IMR-90 (cell line): ENCODE measurements around the gene ACTN2. TPM values are rescaled to one million over a fixed set of nuclear protein-coding genes. Genes with fewer than 3 reads are reported as not detected.

ENCODE experiments used
- ATAC-seq: fragments of 200-7000 bp; cut with Tn5 transposase; 2 replicates; pipeline ENCODE4 v1.9.1; 2020; ENCODE audit warnings: low read depth, mild to moderate bottlenecking, moderate library complexity
- BruUV-seq: library from RNA; stranded (reverse); fragments of 400-500 nt; replicated peaks from 2 replicates; lab custom pipeline; 2021; lab: Mats Ljungman, UMichigan
- CTCF ChIA-PET: fragments of 300-600 bp; formaldehyde crosslinking; extraction: SDS; loops from one replicate; lab custom pipeline; 2021; ENCODE audit warnings: antibody characterized with exemption; lab: Yijun Ruan, JAX
- POLR2A ChIA-PET: fragments of 300-600 bp; sonication (Branson Sonifier 250); formaldehyde crosslinking; loops from one replicate; lab custom pipeline; 2022; ENCODE audit warnings: antibody characterized with exemption; ENCODE audit not compliant: unreplicated experiment; lab: Charles Lee
- DNase-seq: peaks from one replicate; pipeline ENCODE4 v3.0.0; 2013
- H2AFZ ChIP-seq: replicated peaks from 2 replicates; pipeline ENCODE3; 2013; ENCODE audit warnings: low read length, mild to moderate bottlenecking; ENCODE audit not compliant: poor library complexity
- H2AK5ac ChIP-seq: 2 replicates; pipeline ENCODE4 v1.6.1; 2013; ENCODE audit warnings: low read depth, low read length, inconsistent platforms
- H2AK9ac ChIP-seq: replicated peaks from 2 replicates; pipeline ENCODE3; 2013; ENCODE audit warnings: mild to moderate bottlenecking, low read depth, low read length, moderate library complexity; ENCODE audit not compliant: poor library complexity
- H2BK120ac ChIP-seq: 2 replicates; pipeline ENCODE4 v1.6.1; 2013; ENCODE audit warnings: low read depth, low read length, inconsistent platforms
- H2BK15ac ChIP-seq: 3 replicates; pipeline ENCODE4 v1.6.1; 2013; ENCODE audit warnings: low read depth, low read length, inconsistent platforms
- H2BK20ac ChIP-seq: 2 replicates; pipeline ENCODE4 v1.6.1; 2013; ENCODE audit warnings: low read depth, mild to moderate bottlenecking, inconsistent platforms, low read length, moderate library complexity
- H2BK5ac ChIP-seq: 2 replicates; pipeline ENCODE4 v1.6.1; 2013; ENCODE audit warnings: mild to moderate bottlenecking, low read depth, low read length, inconsistent platforms; ENCODE audit not compliant: poor library complexity, severe bottlenecking
- H3K14ac ChIP-seq: replicated peaks from 2 replicates; pipeline ENCODE4 v1.6.1; 2013; ENCODE audit warnings: low read depth, low read length, inconsistent platforms
- H3K18ac ChIP-seq: 2 replicates; pipeline ENCODE4 v1.6.1; 2013; ENCODE audit warnings: low read depth, low read length, control low read depth
- H3K23ac ChIP-seq: 2 replicates; pipeline ENCODE4 v1.6.1; 2013; ENCODE audit warnings: low read depth, low read length, inconsistent platforms
- H3K27ac ChIP-seq: 2 replicates; pipeline ENCODE4 v1.5.1; 2013; ENCODE audit warnings: mild to moderate bottlenecking, control low read depth, low read length; ENCODE audit not compliant: insufficient read depth
- H3K27me3 ChIP-seq: 2 replicates; pipeline ENCODE4 v1.6.1; 2013; ENCODE audit warnings: low read length; ENCODE audit not compliant: control insufficient read depth, insufficient read depth
- H3K36me3 ChIP-seq: 2 replicates; pipeline ENCODE4 v1.6.1; 2013; ENCODE audit warnings: low read length, mixed read lengths; ENCODE audit not compliant: control insufficient read depth, insufficient read depth
- H3K4ac ChIP-seq: 2 replicates; pipeline ENCODE4 v1.6.1; 2013; ENCODE audit warnings: low read depth, low read length, inconsistent platforms
- H3K4me1 ChIP-seq: 2 replicates; pipeline ENCODE4 v1.6.1; 2013; ENCODE audit warnings: low read length, mixed read lengths; ENCODE audit not compliant: control insufficient read depth, insufficient read depth
- H3K4me2 ChIP-seq: 2 replicates; pipeline ENCODE4 v1.6.1; 2013; ENCODE audit warnings: low read depth, mild to moderate bottlenecking, control low read depth, low read length, moderate library complexity
- H3K4me3 ChIP-seq: 2 replicates; pipeline ENCODE4 v1.5.1; 2013; ENCODE audit warnings: low read depth, mild to moderate bottlenecking, control low read depth, low read length, moderate library complexity; ENCODE audit not compliant: insufficient read depth
- H3K56ac ChIP-seq: 2 replicates; pipeline ENCODE4 v1.6.1; 2013; ENCODE audit warnings: low read length, inconsistent platforms; ENCODE audit not compliant: insufficient read depth; ENCODE audit errors: extremely low read depth
- H3K79me1 ChIP-seq, 2 experiments: 2 replicates each; pipeline ENCODE4 v1.6.1; 2013; ENCODE audit warnings: low read length in 2 of 2, inconsistent platforms in 1 of 2, low read depth in 1 of 2
- H3K9ac ChIP-seq: 2 replicates; pipeline ENCODE4 v1.6.1; 2013; ENCODE audit warnings: low read depth, low read length, control low read depth
- H3K9me1 ChIP-seq: 2 replicates; pipeline ENCODE4 v1.6.1; 2013; ENCODE audit warnings: low read length, inconsistent platforms; ENCODE audit not compliant: insufficient read depth
- H3K9me3 ChIP-seq: 2 replicates; pipeline ENCODE4 v1.6.1; 2013; ENCODE audit warnings: low read length; ENCODE audit not compliant: control insufficient read depth, insufficient read depth
- H4K20me1 ChIP-seq: 2 replicates; pipeline ENCODE4 v1.6.1; 2013; ENCODE audit warnings: low read length, inconsistent platforms; ENCODE audit not compliant: insufficient read depth
- H4K5ac ChIP-seq: 2 replicates; pipeline ENCODE4 v1.6.1; 2013; ENCODE audit warnings: mild to moderate bottlenecking, low read depth, low read length, control low read depth
- H4K8ac ChIP-seq, 2 experiments: 2 replicates each; pipeline ENCODE4 v1.6.1; 2013; ENCODE audit warnings: low read depth in 2 of 2, low read length in 2 of 2, control low read depth in 1 of 2, inconsistent platforms in 1 of 2
- H4K91ac ChIP-seq: 2 replicates; pipeline ENCODE4 v1.6.1; 2013; ENCODE audit warnings: low read depth, low read length, inconsistent platforms; ENCODE audit not compliant: insufficient read depth
- CTCF ChIP-seq: conservative IDR thresholded peaks from 2 replicates; pipeline ENCODE4 v1.5.1; 2012; ENCODE audit warnings: mild to moderate bottlenecking, low read depth, low read length, improper control_type of control experiment
- ELK1 ChIP-seq: fragments of 150-350 bp; IDR thresholded peaks from 2 replicates; pipeline ENCODE4 v1.6.1; 2016; ENCODE audit warnings: low read depth, mild to moderate bottlenecking, low read length, moderate library complexity, borderline replicate concordance
- MAFK ChIP-seq: IDR thresholded peaks from 2 replicates; pipeline ENCODE4 v1.6.1; 2012; ENCODE audit warnings: low read depth, low read length, improper control_type of control experiment
- SMC3 ChIP-seq: fragments of 150-350 bp; IDR thresholded peaks from 2 replicates; pipeline ENCODE4 v1.6.1; 2016; ENCODE audit warnings: low read depth, mild to moderate bottlenecking, antibody characterized with exemption, low read length, moderate library complexity
- WGBS, 2 experiments: methylation state at CpG; one replicate each; pipeline versions ENCODE4 v1.1.5 to v1.1.7; 2013; ENCODE audit warnings: missing lambda C conversion rate in 2 of 2; ENCODE audit not compliant: insufficient read length in 1 of 2; ENCODE audit errors: extremely low coverage in 2 of 2; 5-methylcytosine and 5-hydroxymethylcytosine counted together
- dilution Hi-C: fragments of 300-500 bp; cut with HindIII; formaldehyde crosslinking; loops from one replicate; pipeline ENCODE4 v1.14.3; 2018; ENCODE audit warnings: low sequenced_read_pairs; ENCODE audit not compliant: unreplicated experiment
- in situ Hi-C: fragments of 300-500 bp; cut with MboI; formaldehyde crosslinking; loops from 3 replicates; pipeline ENCODE4 v1.14.3; 2019; ENCODE audit warnings: low sequenced_read_pairs, inconsistent platforms, mixed read lengths
- intact Hi-C: fragments of 100-400 bp; cut with micrococcal nuclease; formaldehyde crosslinking; loops from 2 replicates; pipeline ENCODE4 v1.10.0; 2022
- polyA plus RNA-seq, 3 experiments: library from polyadenylated mRNA; depleted of rRNA; stranded (reverse); fragments of >200 nt; gene quantifications; 2 replicates each; pipeline ENCODE4 v1.2.3, GENCODE V29; 2012; ENCODE audit warnings: low replicate concordance in 1 of 3
- total RNA-seq: library from RNA; depleted of rRNA; stranded (reverse); fragments of >200 nt; gene quantifications from 2 replicates; pipeline ENCODE4 v1.2.3, GENCODE V29; 2012

The ACTN2 gene
- total and polyA plus RNA-seq, 2 of the 4 experiments (the other 2 are of a cell fraction) = under 0.01 TPM; not detected in 1

- Histone ChIP-seq H2AK5ac (no peak overlapping the region), H3K27me3 (peaks cover 4% of the 10 kb centered on the region; the same call in 1 of the 2 replicates), H3K9me3 (no peaks in the 10 kb centered on the region), H3K14ac (no peak overlapping the region), H4K20me1 (no peaks in the 10 kb centered on the region), H3K27ac (no peak overlapping the region), H3K4me2 (no peak overlapping the region), H2AK9ac (no peak overlapping the region), H3K56ac (no peak overlapping the region), H3K36me3 (no peaks in the 10 kb centered on the region), H2BK20ac (no peak overlapping the region), H2BK15ac (no peak overlapping the region), H4K91ac (no peak overlapping the region), H3K9ac (no peak overlapping the region), H3K23ac (no peak overlapping the region), H2BK120ac (no peak overlapping the region), H3K9me1 (no peaks in the 10 kb centered on the region), H4K5ac (no peak overlapping the region), H3K79me1 (no peaks in the 10 kb centered on the region), H3K4ac (no peak overlapping the region), H3K4me3 (no peak overlapping the region), H2BK5ac (no peak overlapping the region), H2AFZ (no peak overlapping the region), H3K4me1 (0 out of 2 replicates have a peak, but pooled peaks cover 2% of the 10 kb centered on the region), H4K8ac (no peak overlapping the region), H3K18ac (no peak overlapping the region)
- TF ChIP-seq ELK1 = no peak
- TF ChIP-seq SMC3 = no peak
- TF ChIP-seq MAFK = no peak
- TF ChIP-seq CTCF = no peak
- no TSS peak for BruUV-seq
- dilution Hi-C loops = no loop called here
- intact Hi-C loops = no loop called here
- in situ Hi-C loops = no loop called here
- ATAC-seq = no peak
- WGBS, 2 experiments = no CpG with 5 or more reads among the region's 4 CpGs
- POLR2A ChIA-PET = no interaction called here
- no peak for DNase-seq
- CTCF ChIA-PET = no interaction called here
Observed at GRCh38 chr1:236688705-236689104, 2.4 kb downstream of the ACTN2 start.
